K562 (cell line): ENCODE results near the gene MAP7D1. TPM values are rescaled to one million over a fixed set of nuclear protein-coding genes. Genes with fewer than 3 reads are reported as not detected.
A peak's percentile ranks its signal among the peaks of the same experiment; 100 is the strongest.

Experiments
- CCNT2 ChIP-seq: IDR thresholded peaks from 2 replicates; pipeline ENCODE4 v1.6.1; 2011; ENCODE audit warnings: borderline replicate concordance, low read depth, mild to moderate bottlenecking, moderate library complexity, mixed read lengths, low read length; ENCODE audit not compliant: insufficient read length; ENCODE audit errors: extremely low read depth
- FIP1L1 ChIP-seq: fragments of 200-400 bp; formaldehyde crosslinking; IDR thresholded peaks from 2 replicates; pipeline ENCODE4 v1.6.1; 2018; ENCODE audit warnings: mild to moderate bottlenecking, low read depth, low read length; ENCODE audit not compliant: poor library complexity, severe bottlenecking
- HOXB6 ChIP-seq: fragments of 250-450 bp; sonication (Bioruptor Pico); IDR thresholded peaks from 2 replicates; pipeline ENCODE4 v1.5.1; 2022; ENCODE audit warnings: mild to moderate bottlenecking, borderline replicate concordance
- NR2F6 ChIP-seq: fragments of 450-650 bp; formaldehyde crosslinking; IDR thresholded peaks from 2 replicates; pipeline ENCODE4 v1.4.0; 2020; ENCODE audit warnings: mild to moderate bottlenecking
- POLR3G ChIP-seq: IDR thresholded peaks from 2 replicates; pipeline ENCODE4 v1.6.1; 2011; ENCODE audit not compliant: insufficient read length, insufficient replicate concordance; ENCODE audit errors: extremely low read depth
- PTRF ChIP-seq: fragments of 450-650 bp; IDR thresholded peaks from 2 replicates; pipeline ENCODE4 v1.6.1; 2016; ENCODE audit warnings: mild to moderate bottlenecking, missing genetic modification characterization, missing compliant biosample characterization
- PURB ChIP-seq: sonication (generic); formaldehyde crosslinking; IDR thresholded peaks from 2 replicates; pipeline ENCODE4 v1.9.0; 2021; ENCODE audit warnings: low read depth, mild to moderate bottlenecking, missing genetic modification reagents
- RBM22 ChIP-seq: fragments of 200-400 bp; formaldehyde crosslinking; IDR thresholded peaks from 2 replicates; pipeline ENCODE4 v1.6.1; 2018; ENCODE audit warnings: low read length, low read depth; ENCODE audit not compliant: poor library complexity, severe bottlenecking
- SIX5 ChIP-seq, 2 experiments: IDR thresholded peaks; 2 replicates each; pipeline ENCODE4 v1.6.1; 2011; ENCODE audit warnings: low read length in 2 of 2, borderline replicate concordance in 1 of 2, low read depth in 1 of 2, mild to moderate bottlenecking in 1 of 2, moderate library complexity in 1 of 2; ENCODE audit not compliant: insufficient read depth in 1 of 2
- SMARCB1 ChIP-seq: IDR thresholded peaks from 2 replicates; pipeline ENCODE4 v1.6.1; 2011; ENCODE audit warnings: improper control_type of control experiment, low read depth; ENCODE audit not compliant: insufficient read length
- TAF9B ChIP-seq: fragments of 450-650 bp; IDR thresholded peaks from 2 replicates; pipeline ENCODE4 v1.6.1; 2018; ENCODE audit warnings: mild to moderate bottlenecking; ENCODE audit not compliant: partially characterized antibody
- TGIF2 ChIP-seq: sonication (generic); formaldehyde crosslinking; IDR thresholded peaks from 2 replicates; pipeline ENCODE4 v1.8.1; 2022; ENCODE audit warnings: mild to moderate bottlenecking, missing genetic modification reagents, moderate library complexity
- ZNF239 ChIP-seq: fragments of 250-450 bp; sonication (Bioruptor Pico); IDR thresholded peaks from 2 replicates; pipeline ENCODE4 v1.4.0; 2020; ENCODE audit warnings: mild to moderate bottlenecking
- ZNF408 ChIP-seq: fragments of 250-450 bp; sonication (Bioruptor Pico); IDR thresholded peaks from 2 replicates; pipeline ENCODE4 v1.4.0; 2020; ENCODE audit warnings: low read depth, mild to moderate bottlenecking, moderate library complexity
- polyA plus RNA-seq, 8 experiments: library from polyadenylated mRNA; depleted of rRNA in 4 of 8; stranded (reverse) in 5 of 8; unstranded in 3 of 8; fragments of >200 nt; fragmentation: Nextera tagmentation in 2 of 8; fragmentation: Illumina TruSeq in 1 of 8; extraction: Ambion mirVana in 2 of 8; extraction: Trizol in 1 of 8; gene quantifications; 2 replicates each; pipeline versions ENCODE4 v1.2.1 to v1.2.3, GENCODE V29; 2011 to 2014; ENCODE audit warnings: inconsistent platforms in 1 of 8, missing spikeins in 1 of 8
- total RNA-seq, 7 experiments: library from RNA; depleted of rRNA in 6 of 7; stranded (reverse); fragments of >200 nt in 6 of 7; fragmentation: Illumina TruSeq in 2 of 7; extraction: Trizol in 2 of 7; gene quantifications; 2 replicates each; pipeline versions ENCODE4 v1.2.1 to v1.2.3, GENCODE V29; 2011 to 2021; ENCODE audit warnings: low replicate concordance in 1 of 7
- TF ChIP-seq, protein P1 (sequence below): sonication (generic); formaldehyde crosslinking; IDR thresholded peaks from 2 replicates; pipeline ENCODE4 v1.4.0; 2020; ENCODE audit warnings: mild to moderate bottlenecking, missing genetic modification reagents
- TF ChIP-seq, protein P2 (sequence below): fragments of 250-450 bp; sonication (Bioruptor Pico); IDR thresholded peaks from 2 replicates; pipeline ENCODE4 v1.4.0; 2020; ENCODE audit warnings: borderline replicate concordance
- TF ChIP-seq, protein P3 (sequence below): fragments of 250-450 bp; sonication (Bioruptor Pico); IDR thresholded peaks from 2 replicates; pipeline ENCODE4 v1.4.0; 2020; ENCODE audit warnings: mild to moderate bottlenecking
- TF ChIP-seq, protein P4 (sequence below), 3 experiments: fragments of 200-800 bp in 1 of 3; sonication (Bioruptor generic) in 1 of 3; sonication (generic) in 1 of 3; formaldehyde crosslinking in 1 of 3; IDR thresholded peaks; 2 replicates each; pipeline versions ENCODE4 v1.6.1 to v1.8.0; 2016 to 2022; ENCODE audit warnings: mild to moderate bottlenecking in 2 of 3, missing compliant biosample characterization in 2 of 3, missing genetic modification characterization in 2 of 3, missing genetic modification reagents in 1 of 3
- TF ChIP-seq, protein P5 (sequence below), 2 experiments: IDR thresholded peaks; 2 replicates each; pipeline ENCODE4 v1.6.1; 2011; ENCODE audit warnings: borderline replicate concordance in 1 of 2, control low read depth in 1 of 2, low read depth in 1 of 2, low read length in 1 of 2, mild to moderate bottlenecking in 1 of 2, mixed read lengths in 1 of 2, moderate library complexity in 1 of 2; ENCODE audit not compliant: insufficient read depth in 1 of 2, insufficient read length in 1 of 2, poor library complexity in 1 of 2, severe bottlenecking in 1 of 2; ENCODE audit errors: extremely low read depth in 1 of 2

MAP7D1 gene
- total and polyA plus RNA-seq, 9 of the 15 experiments (the other 6 are each of a cell fraction or from before 2014, with no cell fraction given) = 3.6 to 108 (median 34.5) TPM

DNA sequence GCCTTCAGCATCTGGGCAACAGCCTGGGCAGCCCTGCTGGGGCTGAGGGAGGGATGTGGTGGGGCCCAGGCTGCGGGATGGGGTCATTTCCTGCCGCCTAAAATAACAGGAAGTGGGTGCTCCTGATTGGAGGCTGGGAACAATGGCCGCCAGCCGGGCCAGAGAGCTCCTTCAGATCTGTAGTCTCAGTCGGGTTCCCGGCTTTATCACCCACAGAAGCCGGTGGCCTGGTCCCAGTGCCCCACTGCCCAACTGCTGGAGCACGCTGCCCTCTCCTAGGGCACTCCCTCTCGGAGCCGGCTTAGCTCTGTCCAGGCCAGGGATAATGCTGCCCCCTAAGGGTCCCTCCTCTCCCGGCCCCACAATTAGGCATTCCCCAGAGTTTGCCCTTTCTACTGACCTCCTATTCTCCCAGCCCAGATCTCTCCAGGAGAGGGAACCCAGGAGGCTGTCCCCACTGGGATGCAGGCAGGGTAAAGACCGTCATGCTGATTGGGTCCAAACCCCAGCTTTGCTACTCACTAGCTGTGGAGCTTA, 5.1 kb downstream of the MAP7D1 start (continued):
- TF ChIP-seq, protein P1, sequence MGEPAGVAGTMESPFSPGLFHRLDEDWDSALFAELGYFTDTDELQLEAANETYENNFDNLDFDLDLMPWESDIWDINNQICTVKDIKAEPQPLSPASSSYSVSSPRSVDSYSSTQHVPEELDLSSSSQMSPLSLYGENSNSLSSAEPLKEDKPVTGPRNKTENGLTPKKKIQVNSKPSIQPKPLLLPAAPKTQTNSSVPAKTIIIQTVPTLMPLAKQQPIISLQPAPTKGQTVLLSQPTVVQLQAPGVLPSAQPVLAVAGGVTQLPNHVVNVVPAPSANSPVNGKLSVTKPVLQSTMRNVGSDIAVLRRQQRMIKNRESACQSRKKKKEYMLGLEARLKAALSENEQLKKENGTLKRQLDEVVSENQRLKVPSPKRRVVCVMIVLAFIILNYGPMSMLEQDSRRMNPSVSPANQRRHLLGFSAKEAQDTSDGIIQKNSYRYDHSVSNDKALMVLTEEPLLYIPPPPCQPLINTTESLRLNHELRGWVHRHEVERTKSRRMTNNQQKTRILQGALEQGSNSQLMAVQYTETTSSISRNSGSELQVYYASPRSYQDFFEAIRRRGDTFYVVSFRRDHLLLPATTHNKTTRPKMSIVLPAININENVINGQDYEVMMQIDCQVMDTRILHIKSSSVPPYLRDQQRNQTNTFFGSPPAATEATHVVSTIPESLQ (CRISPR knock-in tag) = no peak
- TF ChIP-seq, protein P2, sequence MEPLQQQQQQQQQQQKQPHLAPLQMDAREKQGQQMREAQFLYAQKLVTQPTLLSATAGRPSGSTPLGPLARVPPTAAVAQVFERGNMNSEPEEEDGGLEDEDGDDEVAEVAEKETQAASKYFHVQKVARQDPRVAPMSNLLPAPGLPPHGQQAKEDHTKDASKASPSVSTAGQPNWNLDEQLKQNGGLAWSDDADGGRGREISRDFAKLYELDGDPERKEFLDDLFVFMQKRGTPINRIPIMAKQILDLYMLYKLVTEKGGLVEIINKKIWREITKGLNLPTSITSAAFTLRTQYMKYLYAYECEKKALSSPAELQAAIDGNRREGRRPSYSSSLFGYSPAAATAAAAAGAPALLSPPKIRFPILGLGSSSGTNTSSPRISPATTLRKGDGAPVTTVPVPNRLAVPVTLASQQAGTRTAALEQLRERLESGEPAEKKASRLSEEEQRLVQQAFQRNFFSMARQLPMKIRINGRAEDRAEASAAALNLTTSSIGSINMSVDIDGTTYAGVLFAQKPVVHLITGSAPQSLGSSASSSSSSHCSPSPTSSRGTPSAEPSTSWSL (CRISPR knock-in tag) = no peak
- TF ChIP-seq POLR3G = no peak
- no peak for TF ChIP-seq RBM22
- no peak for TF ChIP-seq TAF9B
- TF ChIP-seq SMARCB1 = no peak
- no peak for TF ChIP-seq ZNF239 (CRISPR knock-in tag)
- TF ChIP-seq, protein P3, sequence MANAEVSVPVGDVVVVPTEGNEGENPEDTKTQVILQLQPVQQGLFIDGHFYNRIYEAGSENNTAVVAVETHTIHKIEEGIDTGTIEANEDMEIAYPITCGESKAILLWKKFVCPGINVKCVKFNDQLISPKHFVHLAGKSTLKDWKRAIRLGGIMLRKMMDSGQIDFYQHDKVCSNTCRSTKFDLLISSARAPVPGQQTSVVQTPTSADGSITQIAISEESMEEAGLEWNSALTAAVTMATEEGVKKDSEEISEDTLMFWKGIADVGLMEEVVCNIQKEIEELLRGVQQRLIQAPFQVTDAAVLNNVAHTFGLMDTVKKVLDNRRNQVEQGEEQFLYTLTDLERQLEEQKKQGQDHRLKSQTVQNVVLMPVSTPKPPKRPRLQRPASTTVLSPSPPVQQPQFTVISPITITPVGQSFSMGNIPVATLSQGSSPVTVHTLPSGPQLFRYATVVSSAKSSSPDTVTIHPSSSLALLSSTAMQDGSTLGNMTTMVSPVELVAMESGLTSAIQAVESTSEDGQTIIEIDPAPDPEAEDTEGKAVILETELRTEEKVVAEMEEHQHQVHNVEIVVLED (CRISPR knock-in tag) = no peak
- TF ChIP-seq ZNF408 = no peak
- TF ChIP-seq, protein P4, sequence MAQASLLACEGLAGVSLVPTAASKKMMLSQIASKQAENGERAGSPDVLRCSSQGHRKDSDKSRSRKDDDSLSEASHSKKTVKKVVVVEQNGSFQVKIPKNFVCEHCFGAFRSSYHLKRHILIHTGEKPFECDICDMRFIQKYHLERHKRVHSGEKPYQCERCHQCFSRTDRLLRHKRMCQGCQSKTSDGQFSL (CRISPR knock-in tag; IDR thresholded peaks at IDR 0.05) = peak; percentile 59
- TF ChIP-seq, protein P4 (tag; IDR thresholded peaks at IDR 0.05) = 0 out of 4 replicates have a peak, but pooled peaks of 1 of the 2 experiments have one; percentile 13
- no peak for TF ChIP-seq PURB
- TF ChIP-seq SIX5 (IDR thresholded peaks at IDR 0.05; ENCODE audit: borderline replicate concordance in 1 of 2, insufficient read depth in 1 of 2, low read depth in 1 of 2, low read length in 2 of 2) = no peak
- TF ChIP-seq TGIF2 = no peak
- no peak for TF ChIP-seq HOXB6
- no peak for TF ChIP-seq FIP1L1
- no peak for TF ChIP-seq PTRF
- TF ChIP-seq, protein P5, sequence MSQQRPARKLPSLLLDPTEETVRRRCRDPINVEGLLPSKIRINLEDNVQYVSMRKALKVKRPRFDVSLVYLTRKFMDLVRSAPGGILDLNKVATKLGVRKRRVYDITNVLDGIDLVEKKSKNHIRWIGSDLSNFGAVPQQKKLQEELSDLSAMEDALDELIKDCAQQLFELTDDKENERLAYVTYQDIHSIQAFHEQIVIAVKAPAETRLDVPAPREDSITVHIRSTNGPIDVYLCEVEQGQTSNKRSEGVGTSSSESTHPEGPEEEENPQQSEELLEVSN (IDR thresholded peaks at IDR 0.05; ENCODE audit: borderline replicate concordance in 1 of 2, extremely low read depth in 1 of 2, insufficient read depth in 1 of 2, insufficient read length in 1 of 2, low read depth in 1 of 2, low read length in 1 of 2, poor library complexity in 1 of 2, severe bottlenecking in 1 of 2) = peak in 1 of 2 experiments; percentile 49
- TF ChIP-seq NR2F6 = no peak
- no peak for TF ChIP-seq CCNT2
